GM21717 (cell line): ENCODE results near the gene DKC1.
A peak's percentile ranks its signal among the peaks of the same experiment; 100 is the strongest.

ENCODE experiments used
- ATAC-seq: cut with Tn5 transposase; IDR thresholded peaks from one replicate; pipeline ENCODE4 v1.9.1; 2021; ENCODE audit warnings: mild to moderate bottlenecking, moderate library complexity; ENCODE audit not compliant: unreplicated experiment

The DKC1 gene

DNA sequence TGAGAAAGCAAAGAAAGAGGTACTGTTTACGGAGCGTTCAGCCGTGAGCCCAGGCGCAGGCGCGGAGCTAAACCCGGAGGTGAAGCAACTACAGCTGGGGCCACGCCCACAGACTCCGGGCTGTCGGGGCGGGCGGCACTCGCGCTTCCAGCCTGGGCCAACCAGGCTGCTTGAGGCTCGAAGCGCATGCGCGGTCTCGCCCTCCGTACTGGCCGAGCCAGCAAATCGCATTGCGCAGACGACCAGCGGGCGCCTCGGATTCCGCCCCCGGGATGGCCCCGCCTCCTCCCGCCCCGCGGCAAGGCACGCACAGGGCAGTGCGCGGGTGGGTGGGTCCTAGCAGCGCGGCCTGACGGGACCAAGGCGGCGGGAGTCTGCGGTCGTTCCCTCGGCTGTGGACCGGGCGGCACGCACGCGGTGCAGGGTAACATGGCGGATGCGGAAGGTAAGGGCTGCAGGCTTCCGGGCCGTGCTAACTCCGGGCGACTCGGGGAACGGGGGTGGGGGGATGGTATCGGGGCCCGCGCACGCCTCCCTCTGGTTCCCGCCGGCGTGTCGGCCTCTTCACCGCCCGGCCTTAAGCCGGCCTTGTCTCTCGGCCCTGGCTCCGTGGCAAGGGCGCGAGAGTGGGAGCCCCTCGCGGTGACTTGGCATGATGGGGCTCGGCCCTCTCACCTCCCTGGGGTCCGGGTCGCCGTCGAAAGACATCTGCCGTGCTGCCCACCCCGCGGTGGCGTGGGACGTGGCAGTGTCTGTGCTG is at the start of gene DKC1:
DKC1 (plus strand) TSS at position 328 of the 760 bp plus-strand sequence; CDS start at position 430, 102 bp downstream.
- peak; percentile 75 for ATAC-seq

DNA sequence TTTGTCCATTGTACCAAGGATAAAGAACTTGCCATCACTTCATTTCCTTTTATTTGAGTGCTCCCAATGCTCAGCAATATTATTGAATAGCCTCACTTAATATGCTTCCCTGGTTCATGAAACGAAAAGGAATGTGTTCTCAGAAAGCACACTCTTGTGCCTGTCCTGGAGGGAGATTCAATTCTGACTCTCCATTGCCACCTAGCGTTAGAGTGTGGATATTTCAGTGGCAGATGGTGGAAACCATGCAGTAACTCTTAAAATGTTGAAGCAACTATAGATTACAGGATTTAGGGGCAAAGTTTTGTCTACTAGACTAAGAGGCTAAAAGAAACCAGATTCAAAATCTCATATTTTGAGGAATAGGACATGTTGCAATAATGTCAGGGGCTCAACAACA is 47.7 kb upstream of the DKC1 start:
- no peak for ATAC-seq

DNA sequence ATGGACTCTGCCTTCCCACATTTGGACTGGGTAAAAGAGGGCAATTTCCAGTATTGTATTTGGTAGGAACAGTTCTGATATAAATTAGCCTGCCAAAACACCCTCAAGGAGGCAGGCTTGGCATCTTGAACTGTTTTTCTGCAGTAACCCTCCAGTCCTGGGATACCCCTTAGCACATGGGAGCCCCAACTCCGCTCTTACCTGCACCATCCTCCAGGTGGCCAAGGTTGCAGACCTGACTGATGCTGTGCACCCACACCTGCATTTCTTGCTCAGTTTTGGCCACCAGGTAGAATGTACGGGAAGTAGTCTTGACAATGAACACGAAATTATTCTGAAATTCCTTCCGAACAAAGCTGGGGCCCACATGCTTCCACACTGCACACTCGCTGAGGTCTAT is 46.8 kb upstream of the DKC1 start:
- ATAC-seq, result no peak

DNA sequence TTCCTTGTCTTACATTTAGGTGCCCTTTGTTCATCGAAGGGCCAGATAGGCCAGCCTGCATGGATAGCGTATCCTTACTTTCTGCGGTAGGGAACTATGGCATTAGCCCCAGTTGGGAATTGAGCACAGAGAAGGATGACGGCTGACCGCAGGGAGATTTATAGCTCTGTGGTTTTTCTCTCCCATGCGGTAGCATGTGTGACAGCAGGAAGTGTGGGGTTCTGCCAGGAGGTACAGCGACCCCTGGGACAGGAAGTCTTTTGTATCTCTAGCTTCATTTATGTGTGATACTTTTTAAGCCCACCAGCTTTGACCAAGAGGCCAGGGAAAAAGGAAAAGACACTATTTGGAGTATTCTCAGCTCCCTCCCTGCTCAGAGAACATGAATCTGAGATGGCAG is 44.8 kb upstream of the DKC1 start:
- no peak for ATAC-seq

DNA sequence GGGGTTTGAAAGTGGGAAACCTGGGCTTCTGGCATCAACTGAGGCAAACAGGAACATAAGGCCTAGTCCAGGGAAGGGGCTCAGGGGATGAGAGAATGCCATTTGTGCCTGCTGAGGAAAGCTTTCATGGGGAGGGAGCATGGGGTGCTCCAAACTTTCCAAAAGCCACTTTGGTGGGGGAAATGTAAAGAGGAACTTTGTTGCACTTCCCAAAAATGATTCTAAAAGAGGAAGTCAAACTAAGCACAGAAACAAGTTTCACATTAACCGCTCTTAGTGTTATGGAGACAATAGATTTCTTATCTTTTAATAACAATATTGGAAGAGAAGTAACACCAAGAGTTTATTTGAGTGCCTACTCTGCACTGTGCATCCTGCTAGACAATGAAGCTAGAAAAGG is 44.0 kb upstream of the DKC1 start:
- no peak for ATAC-seq

DNA sequence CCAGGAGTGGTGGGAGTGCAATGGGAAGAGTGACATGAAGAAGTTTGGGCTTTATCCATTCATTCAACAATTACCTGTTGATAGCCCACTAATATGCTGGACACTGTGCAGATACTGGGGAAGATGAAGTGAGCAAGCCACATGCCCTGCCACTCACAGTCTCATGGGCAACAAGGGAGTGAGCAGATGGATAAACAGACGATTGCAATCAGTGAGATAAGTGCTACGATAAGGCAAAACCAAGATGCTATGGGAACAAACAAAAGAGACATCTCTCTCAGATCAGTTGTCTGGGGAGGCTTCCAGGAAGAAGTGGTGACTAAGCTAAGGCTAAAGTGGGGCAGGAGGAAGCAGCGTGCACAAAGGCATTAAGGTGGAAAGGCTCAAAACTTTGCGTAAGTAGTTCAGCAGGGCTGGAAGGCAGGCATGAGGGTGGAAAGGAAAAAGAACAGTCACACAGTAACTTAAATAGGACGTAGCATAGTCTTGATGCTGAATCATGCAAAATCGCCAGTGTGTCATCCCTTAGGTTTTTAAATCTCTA is 43.5 kb upstream of the DKC1 start:
- ATAC-seq, result no peak

DNA sequence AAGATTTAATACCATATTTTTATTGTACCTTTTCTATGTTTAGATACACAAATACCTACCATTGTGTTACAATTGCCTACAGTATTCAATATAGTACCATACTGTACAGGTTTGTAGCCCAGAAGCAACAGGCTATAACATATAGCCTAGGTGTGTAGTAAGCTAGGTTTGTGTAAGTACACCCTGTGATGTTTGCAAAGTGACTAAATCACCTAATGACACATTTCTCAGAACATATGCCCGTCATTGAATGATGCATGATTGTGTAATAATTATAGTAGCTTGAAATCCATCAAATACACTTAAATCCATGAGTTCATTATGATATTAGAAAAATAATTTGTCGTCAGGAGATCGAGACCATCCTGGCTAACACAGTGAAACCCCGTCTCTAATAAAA is 42.6 kb upstream of the DKC1 start:
- ATAC-seq, result no peak

DNA sequence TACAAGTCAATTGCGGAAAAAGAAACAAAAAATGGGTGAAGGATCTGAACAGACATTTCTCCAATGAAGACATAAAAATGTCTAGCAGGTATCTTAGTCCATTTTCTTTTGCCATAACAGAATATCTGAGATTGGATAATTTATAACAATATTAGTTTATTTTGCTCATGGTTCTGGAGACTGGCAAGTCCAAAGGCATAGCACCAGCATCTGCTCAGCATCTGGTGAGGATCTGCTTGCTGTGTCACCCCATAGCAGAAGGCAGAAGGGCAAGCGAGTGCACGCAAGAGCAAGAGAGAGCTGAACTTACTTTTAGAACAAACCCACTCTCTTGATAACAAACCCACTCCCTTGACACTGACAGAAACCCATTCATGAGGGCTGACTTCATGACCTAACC is 41.5 kb upstream of the DKC1 start:
- ATAC-seq, result no peak

DNA sequence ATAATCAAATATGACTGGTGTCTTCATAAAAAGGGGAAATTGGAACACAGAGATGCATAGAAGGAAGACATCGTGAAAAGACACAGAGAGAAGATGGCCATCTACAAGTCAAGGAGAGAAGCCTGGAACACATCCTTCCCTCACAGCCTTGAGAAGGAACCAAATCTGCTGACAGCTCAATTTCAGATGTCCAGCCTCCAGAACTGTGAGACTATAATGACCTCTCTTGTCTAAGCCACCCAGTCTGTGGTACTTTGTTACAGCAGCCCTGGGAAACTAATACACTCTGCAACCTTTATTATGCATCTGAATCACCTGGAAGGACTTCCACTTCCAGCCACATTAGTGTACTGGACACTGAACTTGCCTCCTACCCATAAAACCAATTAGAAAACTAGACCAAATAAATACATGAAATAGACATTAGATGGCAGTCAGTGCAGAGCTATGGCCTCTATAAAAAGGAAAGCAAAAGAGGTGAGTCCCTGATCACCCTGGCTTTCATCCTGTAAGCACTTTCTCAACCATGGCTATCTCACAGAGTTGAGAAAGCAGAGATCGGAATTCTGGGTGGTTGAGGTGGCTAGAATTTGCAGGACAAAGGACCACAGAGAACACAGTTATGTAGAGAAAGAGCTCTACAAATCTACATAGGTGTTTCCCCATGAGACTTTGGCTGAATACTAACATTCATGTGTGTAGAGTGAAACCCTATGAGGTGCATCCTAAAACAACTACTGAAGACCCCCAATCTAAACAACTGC is 37.5 kb upstream of the DKC1 start:
- ATAC-seq, result peak; percentile 46

DNA sequence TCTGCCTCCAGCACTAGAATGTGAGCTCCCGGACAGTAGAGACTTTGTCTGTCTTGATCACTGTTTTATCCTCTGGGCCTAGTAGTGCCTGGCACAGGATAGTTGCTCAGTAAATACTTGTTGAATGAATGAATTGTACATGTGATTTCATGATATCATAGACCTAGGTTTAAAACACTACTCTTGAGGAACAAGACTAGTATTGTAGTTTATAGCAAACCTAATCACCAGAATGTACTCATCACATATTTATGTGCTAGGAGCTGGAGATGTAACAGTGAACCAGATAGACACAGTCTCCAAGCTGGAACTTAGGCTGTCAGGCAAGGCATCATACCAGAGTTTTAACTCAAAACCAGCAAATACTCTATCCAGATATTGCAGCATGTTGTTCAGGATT is 35.2 kb upstream of the DKC1 start:
- no peak for ATAC-seq

DNA sequence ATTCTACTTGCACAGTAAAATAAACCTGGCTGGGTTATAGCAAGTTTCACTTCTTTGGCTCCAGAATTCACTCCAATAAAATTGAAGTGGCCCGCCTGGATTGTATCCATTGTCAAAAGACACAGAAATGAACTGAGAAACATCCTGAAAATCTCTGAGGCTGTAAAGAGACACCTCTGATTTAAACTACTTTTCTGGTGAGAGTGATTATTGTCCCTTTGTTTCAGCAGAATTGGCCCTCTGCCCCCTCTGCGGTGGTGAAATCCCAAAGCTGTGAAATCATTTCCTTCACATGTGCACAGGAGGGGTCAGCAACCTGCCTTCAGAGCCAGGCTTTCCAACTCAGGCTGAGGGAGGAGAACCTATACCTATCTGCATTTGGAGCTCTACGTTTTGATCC is 34.8 kb upstream of the DKC1 start:
- ATAC-seq, result no peak

DNA sequence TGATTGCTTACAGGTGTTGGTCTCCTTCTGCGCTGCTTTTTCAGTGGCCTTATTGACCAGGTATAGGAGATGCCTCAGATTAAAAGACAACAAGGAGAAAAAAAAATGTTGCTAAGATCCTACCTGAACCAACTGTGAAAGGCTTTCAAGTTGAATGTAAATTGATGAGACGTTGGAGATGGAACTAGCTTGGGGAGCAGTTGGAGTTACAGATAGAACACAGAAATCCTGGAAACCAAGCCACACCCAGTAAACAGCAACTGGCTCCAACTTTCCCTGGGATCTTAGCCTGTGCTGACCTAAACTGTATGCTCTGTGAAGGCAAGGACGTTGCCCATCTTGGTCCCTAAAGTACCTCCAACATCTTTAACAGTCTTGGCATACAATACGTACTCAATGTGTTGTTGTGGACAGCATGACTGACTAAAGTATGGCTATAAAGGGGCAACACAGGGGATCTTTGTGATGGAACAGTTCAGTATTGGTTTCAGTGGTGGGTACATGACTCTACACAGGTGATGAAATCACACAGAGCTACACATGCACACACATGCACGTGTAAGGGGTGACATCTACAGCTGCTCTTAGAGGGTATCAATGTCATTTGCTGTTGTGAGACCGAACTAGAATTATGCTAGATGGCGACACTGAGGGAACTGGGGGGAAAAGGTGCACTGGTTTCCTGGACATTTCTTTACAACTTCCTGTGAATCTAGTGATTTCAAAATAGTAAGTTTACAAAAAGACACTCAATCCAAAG is 34.1 kb upstream of the DKC1 start:
- no peak for ATAC-seq

DNA sequence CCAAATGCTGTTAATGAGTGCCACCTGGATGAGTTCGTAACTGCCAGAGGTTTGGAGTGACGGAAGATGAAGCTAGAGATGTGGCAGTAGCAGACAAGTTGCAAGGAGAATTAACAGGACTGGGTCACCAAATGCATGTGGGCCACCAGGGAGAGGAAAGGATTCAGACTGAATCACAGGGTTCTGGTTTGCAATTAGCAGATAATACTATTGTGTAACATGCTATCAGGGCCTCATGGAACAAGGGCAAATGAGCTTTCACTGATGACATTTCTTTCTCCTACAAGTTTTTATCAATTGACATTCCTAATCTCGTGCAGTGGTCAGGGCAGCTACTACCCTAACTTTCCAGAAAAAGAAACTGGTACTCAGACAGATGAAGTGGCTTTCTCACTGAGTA is 33.2 kb upstream of the DKC1 start:
- ATAC-seq, result no peak

DNA sequence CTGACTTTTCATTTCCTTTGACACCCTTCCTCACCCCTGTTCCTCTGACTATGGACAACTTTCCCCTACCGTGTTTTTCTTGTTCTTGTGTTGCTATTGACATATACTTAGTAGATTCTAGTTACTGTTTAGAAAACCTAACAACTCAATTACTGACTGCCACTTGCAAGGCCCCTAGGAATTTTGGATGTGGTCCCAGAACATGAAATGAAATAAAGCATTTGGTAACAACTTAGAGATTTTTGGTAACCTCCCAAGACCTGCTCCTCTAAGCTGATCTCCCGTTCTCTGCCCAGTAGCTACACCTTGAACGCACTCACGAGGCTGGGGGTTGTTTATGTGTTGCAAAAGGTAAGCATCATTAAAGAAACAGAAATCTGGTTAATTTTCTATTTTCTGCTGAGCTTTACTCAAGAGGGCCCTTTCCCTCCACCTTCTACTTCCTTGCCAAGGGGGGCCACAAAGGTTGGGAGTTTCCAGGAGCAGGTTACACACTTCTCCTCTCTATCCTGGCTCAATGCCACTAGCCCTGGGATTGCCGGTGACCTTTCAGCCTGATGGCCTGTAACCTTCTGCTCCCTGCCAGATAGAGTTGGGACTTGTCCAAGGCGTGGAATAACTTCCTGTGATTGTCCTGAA is 32.3 kb upstream of the DKC1 start:
- no peak for ATAC-seq

DNA sequence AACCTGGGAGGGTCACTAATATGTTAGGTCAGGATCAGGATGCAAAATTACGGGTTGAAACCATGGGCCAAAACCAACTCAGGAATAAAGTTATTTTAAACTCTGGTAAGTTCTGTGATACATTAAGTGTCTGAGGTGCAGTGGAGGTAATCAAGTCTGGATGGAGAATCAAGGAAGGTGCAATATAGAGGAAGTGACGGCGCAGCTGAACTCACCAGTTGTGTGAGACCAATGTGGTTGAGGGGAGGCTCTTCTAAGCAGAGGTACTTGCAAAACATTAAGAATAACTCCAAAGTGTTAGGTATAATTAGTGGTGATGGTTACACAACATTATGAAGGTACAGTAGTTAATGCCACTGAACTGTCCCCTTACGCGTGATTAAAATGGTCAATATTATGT is 31.5 kb upstream of the DKC1 start:
- no peak for ATAC-seq

DNA sequence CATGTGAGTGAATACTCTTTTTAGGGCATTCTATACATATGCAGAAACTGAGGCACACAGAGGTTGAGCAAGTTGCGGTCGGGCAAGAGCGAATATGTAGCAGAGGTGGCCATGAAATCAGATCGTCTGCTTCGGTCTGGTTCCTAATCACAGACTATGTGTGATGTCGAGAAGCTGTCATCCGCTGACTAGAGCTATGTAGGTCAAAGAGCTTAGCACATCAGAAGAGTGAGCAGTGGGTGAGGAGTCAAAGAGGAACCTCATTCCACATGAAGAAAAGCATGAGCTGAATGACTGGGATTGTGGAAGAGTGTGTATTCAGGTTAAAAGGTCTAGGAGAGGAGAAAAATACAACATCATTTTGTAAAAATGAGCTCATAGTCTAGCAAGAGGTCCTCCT is 30.8 kb upstream of the DKC1 start:
- ATAC-seq, result no peak

DNA sequence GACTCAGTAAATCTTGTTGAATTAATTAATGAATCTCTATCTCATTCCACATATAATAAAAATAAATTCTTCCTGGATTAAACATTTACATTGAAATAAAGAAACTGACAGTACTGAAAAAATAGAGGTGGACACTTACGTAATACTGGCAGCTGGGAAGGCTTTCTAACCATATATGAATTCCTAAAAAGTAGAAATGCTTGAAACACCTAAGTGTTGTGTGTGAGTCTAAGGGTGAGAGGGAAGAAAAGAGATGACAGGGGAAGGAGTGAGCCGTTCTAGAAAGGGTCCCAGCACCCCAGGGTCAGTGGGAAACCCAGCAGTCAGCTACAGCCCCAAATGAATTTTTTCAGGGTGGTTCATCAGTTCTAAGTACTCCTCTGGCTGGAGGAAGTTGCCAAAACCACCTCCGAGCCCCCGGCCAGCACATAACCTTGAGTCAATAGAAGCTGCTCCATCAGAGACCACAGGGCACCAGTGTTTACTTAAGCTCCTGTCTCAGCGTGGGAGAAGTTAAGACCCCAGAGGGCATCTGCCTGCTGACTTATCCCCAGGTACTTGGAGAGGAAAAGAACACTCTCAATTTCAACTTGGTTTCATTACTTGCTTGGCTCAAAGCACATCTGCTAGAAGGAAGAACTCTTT is 30.1 kb upstream of the DKC1 start:
- no peak for ATAC-seq

DNA sequence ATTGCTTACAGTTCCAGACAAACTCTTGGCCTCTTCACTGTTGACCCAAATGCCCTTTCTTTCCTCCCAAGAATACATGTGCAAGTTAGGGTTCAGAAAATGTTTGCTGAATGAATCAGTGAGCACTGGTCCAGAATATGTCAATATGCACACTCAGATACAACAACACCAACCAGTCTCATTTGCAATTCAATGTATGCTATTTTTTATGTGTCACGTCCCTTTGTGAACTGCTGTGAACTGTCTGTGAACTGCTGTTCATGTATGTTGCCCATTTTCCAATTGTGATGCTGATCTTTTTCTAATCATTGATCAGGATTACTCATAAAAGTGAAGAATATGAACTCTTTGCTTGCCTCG is 29.6 kb upstream of the DKC1 start:
- no peak for ATAC-seq

DNA sequence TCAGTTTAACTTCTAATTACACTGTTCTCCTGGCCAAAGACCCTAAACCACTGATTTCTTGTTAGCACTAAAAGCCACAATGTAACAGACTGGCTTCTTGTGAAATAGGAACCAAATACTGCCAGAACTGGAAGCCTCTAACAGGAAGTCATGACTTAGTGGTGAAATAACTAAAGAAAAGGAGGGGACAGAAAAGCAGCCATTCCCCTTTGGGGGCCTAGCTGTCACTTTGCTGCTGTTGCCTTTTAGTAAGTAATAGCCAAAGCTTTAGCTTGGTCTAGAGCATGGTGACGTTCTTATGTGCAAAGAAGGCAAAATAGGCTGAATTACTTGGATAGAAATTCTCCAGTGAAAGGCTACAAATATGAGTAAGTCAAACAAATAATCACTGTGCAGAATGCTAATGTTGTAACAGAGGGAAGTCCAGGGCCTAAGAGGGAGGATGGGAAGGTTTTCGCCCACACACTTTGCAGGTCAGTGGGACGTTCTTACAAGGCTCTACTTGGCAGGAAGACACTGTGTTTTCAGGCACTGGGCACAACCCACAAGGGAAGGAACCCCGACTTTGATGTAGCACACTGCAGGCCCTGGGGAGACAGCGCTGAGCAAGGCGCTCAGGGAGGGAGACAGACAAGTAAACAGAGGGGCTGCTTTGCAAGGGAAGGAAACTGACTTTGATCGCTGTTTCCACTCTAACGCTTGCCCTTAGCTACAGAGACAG is 28.4 kb upstream of the DKC1 start:
- no peak for ATAC-seq
